Small intestine (tissue), 7 donors: ENCODE data around the gene MAPRE2. TPM values are rescaled to one million over a fixed set of nuclear protein-coding genes. Genes with fewer than 3 reads are reported as not detected.

Source experiments
- DNase-seq, 2 donors: peaks; one replicate each; pipeline versions ENCODE4 v3.0.0 to v3.0.0-alpha.2; 2013
- FAIRE-seq: peaks from 2 replicates; lab custom pipeline; 2012; peaks lifted over from hg19 to GRCh38; lab: Jason Lieb, UNC
- H3K27ac ChIP-seq, 3 donors: one replicate each; pipeline ENCODE4 v1.5.1; 2013; ENCODE audit warnings: low read length in 2 of 3, mild to moderate bottlenecking in 2 of 3, control low read depth in 1 of 3, inconsistent platforms in 1 of 3, low read depth in 1 of 3, moderate library complexity in 1 of 3
- H3K27me3 ChIP-seq, 3 donors: one replicate each; pipeline ENCODE4 v1.6.1; 2013; ENCODE audit warnings: low read length in 3 of 3, inconsistent platforms in 1 of 3; ENCODE audit not compliant: control insufficient read depth in 3 of 3, insufficient read depth in 3 of 3
- H3K36me3 ChIP-seq, 3 donors: one replicate each; pipeline ENCODE4 v1.6.1; 2013; ENCODE audit warnings: low read length in 3 of 3, inconsistent platforms in 1 of 3, low read depth in 1 of 3, mild to moderate bottlenecking in 1 of 3, moderate library complexity in 1 of 3; ENCODE audit not compliant: control insufficient read depth in 3 of 3, insufficient read depth in 2 of 3
- H3K4me1 ChIP-seq, 3 donors: one replicate each; pipeline ENCODE4 v1.6.1; 2013; ENCODE audit warnings: low read length in 2 of 3, inconsistent platforms in 1 of 3, low read depth in 1 of 3, mild to moderate bottlenecking in 1 of 3, moderate library complexity in 1 of 3; ENCODE audit not compliant: control insufficient read depth in 3 of 3, insufficient read depth in 2 of 3
- H3K4me3 ChIP-seq, 3 donors: one replicate each; pipeline ENCODE4 v1.5.1; 2013; ENCODE audit warnings: low read length in 3 of 3, control low read depth in 1 of 3, inconsistent platforms in 1 of 3, low read depth in 1 of 3, mild to moderate bottlenecking in 1 of 3, moderate library complexity in 1 of 3
- H3K9me3 ChIP-seq, 2 donors: one replicate each; pipeline ENCODE4 v1.6.1; 2013; ENCODE audit warnings: low read depth in 1 of 2, low read length in 1 of 2; ENCODE audit not compliant: control insufficient read depth in 2 of 2, insufficient read depth in 1 of 2
- WGBS, 3 donors: extraction: QIAGEN DNeasy Blood & Tissue Kit; methylation state at CpG; one replicate each; pipeline ENCODE4 v1.1.7; 2013; 5-methylcytosine and 5-hydroxymethylcytosine counted together
- polyA plus RNA-seq, 4 donors: library from polyadenylated mRNA; stranded (reverse) in 3 of 4; unstranded in 1 of 4; fragments of 200-250 nt in 3 of 4; fragments of 120-200 nt in 1 of 4; gene quantifications; one replicate each; pipeline versions ENCODE4 v1.2.1 to v1.2.3, GENCODE V29; 2013
- donor health status: healthy with polysubstance abuse.
- donor health status: control.
- donor health status: control.
- donor health status: Bipolar disorder and iron deficiency.
- donor health status: healthy.

Gene MAPRE2
- polyA plus RNA-seq, 4 donors = 6.2 to 19.8 (median 11.2) TPM

DNA sequence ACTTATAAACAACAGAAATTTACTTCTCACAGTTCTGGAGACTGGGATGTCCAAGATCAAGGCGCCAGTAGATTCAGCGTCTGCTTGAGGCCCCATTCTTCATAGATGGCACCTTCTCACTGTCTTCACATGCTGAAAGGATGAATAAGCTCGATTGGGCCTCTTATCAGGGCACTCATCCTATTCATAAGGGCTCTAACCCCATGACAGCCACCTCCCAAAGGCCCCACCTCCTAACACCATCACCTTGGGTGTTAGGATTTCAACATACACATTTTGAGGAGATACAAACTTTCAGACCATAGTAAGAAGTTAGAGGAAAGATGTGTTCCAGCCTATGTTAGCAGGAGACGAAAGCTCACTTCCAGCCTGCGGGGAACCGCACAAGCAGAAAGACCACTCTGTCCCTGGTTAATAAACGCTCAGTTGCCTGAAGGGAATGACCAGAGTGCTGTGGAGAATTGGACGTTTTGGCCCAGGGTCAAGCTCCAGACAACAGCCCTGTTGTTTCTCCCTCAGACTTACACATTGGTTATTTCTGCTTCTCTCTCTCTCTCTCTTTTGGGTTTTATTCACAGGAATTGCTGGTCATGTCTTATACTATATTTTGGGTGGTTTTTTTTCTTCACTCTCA is 90.3 kb downstream of the MAPRE2 start:
- Histone ChIP-seq H3K4me1 (peaks cover 0 to 4% (median 0%) of the 10 kb centered on the region in 3 donors), H3K27ac (peak overlapping the region in 1 of 3 donors; percentile 27), H3K36me3 (peaks cover 0 to 32% (median 3%) of the 10 kb centered on the region in 3 donors), H3K9me3 (no peaks in the 10 kb centered on the region), H3K4me3 (no peak overlapping the region), H3K27me3 (no peaks in the 10 kb centered on the region)
- WGBS, 3 donors = 84 to 88% (median 86%) methylated on average over 8 of the region's 8 CpGs
- FAIRE-seq (no peak), DNase-seq (no peak)

DNA sequence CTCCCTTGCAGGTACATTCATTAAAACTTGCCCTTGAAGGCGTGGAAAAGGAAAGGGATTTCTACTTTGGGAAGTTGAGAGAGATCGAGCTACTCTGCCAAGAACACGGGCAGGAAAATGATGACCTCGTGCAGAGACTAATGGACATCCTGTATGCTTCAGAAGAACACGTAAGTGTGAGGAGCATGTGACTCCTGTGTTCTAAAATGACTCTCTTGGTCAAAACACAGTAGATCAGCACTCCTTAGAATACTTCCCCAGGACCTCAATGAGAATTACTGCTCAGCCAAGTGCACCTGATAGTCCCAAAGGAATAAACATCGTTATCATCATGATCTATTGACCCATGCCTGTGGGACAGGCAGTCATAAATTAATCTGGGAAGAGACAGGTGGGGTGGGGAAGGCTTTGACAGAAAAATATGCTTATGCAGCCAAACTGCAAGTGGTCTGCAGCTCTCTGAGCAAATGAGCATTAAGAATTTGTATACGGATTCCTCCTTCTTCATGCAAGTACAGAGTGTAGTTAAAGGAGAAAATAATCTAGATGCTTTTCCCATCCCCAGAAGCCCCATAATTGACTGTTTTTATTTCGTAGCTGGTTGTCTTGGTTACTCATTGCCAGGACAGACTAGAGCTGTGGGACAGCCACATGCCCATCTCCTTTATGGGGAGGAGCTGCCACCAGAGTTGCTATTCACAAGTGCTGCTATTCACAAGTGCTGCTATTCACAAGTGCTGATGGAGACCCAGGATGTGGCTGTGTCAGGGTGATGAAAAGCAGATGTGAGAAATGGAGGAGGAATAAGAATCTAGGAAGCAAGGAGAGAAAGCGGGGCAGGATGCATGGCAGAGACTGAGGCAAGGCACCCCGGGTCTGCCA is 91.0 kb downstream of the MAPRE2 start:
- Histone ChIP-seq H3K9me3 (no peaks in the 10 kb centered on the region), H3K36me3 (peaks cover 0 to 33% (median 3%) of the 10 kb centered on the region in 3 donors), H3K27me3 (no peaks in the 10 kb centered on the region), H3K4me1 (peaks cover 0 to 4% (median 0%) of the 10 kb centered on the region in 3 donors), H3K27ac (no peak overlapping the region), H3K4me3 (no peak overlapping the region)
- WGBS, 3 donors = 70 to 79% (median 75%) methylated on average over 10 of the region's 10 CpGs
- DNase-seq (peak in 1 of 2 donors; percentile 15), FAIRE-seq (no peak)

DNA sequence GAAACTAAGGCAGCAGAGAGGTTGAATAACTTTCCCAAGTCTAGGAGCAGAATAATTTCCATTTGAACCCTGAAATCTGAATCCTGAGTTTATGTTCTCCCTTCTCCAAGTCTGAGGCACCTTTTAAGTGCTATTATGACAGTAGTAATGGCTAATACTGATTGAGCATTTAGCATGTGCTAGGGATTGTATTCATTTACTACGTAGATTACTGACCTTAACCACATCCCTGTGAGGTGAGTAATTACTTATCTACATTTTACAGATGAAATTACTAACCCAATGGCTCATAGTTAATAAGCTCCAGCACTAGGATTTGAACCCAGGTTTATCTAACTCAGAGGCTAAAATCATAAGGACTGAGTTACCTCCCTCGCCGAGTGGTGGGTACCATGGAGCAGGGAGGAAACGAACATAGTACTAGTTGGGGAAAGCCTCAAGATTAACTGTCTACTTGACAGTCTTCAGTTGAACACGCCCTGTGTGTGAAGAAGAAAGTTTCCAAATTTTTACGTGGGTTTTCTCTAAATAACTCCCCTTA is 93.0 kb downstream of the MAPRE2 start:
- Histone ChIP-seq H3K4me1 (peaks cover 0 to 4% (median 0%) of the 10 kb centered on the region in 3 donors), H3K27me3 (no peaks in the 10 kb centered on the region), H3K9me3 (no peaks in the 10 kb centered on the region), H3K36me3 (peaks cover 0 to 37% (median 0%) of the 10 kb centered on the region in 3 donors), H3K27ac (no peak overlapping the region), H3K4me3 (no peak overlapping the region)
- WGBS, 3 donors = 92 to 94% (median 94%) methylated on average over 6 of the region's 6 CpGs
- FAIRE-seq (no peak), DNase-seq (no peak)

DNA sequence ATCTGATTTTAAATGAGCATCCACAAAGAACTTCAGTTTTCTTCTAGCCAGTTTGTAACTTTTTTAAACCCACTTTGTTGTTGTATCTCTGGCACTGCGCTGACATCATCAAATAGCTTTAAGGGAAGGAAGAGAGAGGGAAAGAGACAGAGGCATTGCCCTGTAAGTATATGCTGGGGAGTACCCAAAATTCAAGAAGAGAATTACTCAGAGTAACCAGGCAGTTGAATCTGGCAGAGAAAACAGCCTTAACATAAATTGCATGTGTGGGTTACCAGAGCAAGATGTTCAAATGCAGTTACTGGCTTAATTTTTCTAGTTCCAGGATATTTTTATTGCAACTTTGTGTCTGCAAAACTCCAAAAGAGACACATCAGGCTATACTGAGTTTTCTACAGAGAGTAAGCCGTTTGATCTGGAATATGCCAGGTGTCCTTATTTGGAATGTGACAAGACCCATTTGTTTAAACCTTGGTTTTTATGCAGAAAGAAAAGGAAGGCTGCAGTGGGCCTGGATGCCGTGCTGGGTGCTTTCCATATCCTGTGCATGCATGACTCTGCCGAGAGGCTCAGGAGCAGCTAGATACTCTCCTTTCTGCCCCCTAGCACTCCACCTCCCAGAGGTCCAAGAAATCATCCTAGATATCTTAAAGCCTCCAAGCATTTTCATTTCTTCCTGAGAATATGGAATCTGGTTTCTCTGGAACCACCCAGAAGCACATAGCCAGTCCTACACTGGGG is 93.7 kb downstream of the MAPRE2 start:
- no peak for FAIRE-seq

DNA sequence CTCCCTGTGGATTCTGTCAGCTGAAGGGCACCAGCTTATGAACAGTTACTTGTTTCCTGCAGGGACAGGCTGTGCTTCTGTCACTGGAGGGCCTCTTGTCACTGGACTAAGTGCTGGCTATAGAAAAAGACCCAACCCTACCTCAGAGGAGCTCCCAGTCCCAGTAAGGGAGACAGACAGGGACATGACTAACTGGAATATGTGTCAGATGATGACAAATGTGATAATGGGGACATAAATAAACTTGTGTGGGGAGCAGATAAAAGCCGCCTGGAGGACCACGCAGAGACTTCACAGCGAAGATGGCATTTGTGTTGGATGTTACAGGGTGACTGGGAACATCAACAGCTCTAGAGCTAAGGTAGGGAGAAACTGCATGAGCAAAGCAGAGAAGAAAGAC is 95.0 kb downstream of the MAPRE2 start:
- Histone ChIP-seq H3K27ac (no peak overlapping the region), H3K36me3 (peaks cover 0 to 38% (median 0%) of the 10 kb centered on the region in 3 donors), H3K4me1 (peaks cover 0 to 4% (median 0%) of the 10 kb centered on the region in 3 donors), H3K27me3 (no peaks in the 10 kb centered on the region), H3K9me3 (no peaks in the 10 kb centered on the region), H3K4me3 (no peak overlapping the region)
- 77 to 99% (median 90%) methylated on average over 3 of the region's 3 CpGs for WGBS, 3 donors
- DNase-seq = no peak
- FAIRE-seq = no peak

More for the DNA sequence above, 93.7 kb downstream of the MAPRE2 start:
- H3K27ac ChIP-seq = no peak overlapping the region
- H3K27me3 ChIP-seq = no peaks in the 10 kb centered on the region
- peaks cover 0 to 36% (median 0%) of the 10 kb centered on the region in 3 donors for H3K36me3 ChIP-seq
- 92 to 99% (median 95%) methylated on average over 4 of the region's 4 CpGs for WGBS, 3 donors
- peaks cover 0 to 4% (median 0%) of the 10 kb centered on the region in 3 donors for H3K4me1 ChIP-seq
- no peak overlapping the region for H3K4me3 ChIP-seq
- no peaks in the 10 kb centered on the region for H3K9me3 ChIP-seq
- no peak for DNase-seq

DNA sequence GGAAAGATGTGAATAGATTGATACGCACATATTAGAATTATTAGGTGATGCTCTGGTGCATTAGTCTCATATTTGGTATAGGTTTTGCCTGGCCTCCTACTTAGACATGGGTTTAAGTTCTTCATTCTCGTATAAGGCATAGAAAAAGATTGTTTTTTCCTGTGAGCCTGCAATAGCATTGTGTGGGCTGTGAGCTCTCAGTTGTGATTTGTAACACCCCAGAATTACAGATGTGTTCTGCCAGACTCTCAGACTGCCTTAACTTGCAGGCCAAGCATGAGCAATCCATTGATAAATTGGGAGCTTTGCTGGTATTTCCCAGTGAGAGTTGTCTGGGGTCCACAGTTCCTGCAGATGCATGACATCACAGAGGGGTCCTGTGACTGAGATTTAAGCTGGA is 95.7 kb downstream of the MAPRE2 start:
- Histone ChIP-seq H3K9me3 (no peaks in the 10 kb centered on the region), H3K27me3 (no peaks in the 10 kb centered on the region), H3K4me3 (no peak overlapping the region), H3K36me3 (peaks cover 0 to 38% (median 0%) of the 10 kb centered on the region in 3 donors), H3K27ac (no peak overlapping the region), H3K4me1 (peaks cover 0 to 2% (median 0%) of the 10 kb centered on the region in 3 donors)
- FAIRE-seq (no peak), DNase-seq (no peak)
- 93 to 97% (median 93%) methylated on average over 2 of the region's 2 CpGs for WGBS, 3 donors

DNA sequence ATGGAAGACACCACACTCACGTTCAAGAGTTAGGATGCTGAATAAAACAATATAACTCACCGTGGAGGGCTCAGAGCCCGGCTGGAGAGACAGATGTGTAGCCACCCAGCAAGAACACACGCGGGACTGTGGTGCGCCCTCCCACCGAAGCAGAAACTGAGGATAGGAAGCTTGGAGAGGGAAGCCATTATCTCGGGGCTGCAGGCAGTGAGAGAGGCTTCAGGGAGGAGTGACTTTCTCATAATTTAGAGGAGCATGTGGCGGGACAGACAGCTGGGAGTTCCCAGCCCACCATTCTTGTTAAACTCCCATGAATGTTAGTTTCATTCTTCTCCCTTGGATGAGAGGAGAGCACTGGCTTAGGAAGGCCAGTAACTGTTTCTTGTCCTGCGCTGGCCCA is 96.4 kb downstream of the MAPRE2 start:
- Histone ChIP-seq H3K36me3 (peaks cover 0 to 38% (median 0%) of the 10 kb centered on the region in 3 donors), H3K4me1 (no peaks in the 10 kb centered on the region), H3K27ac (no peak overlapping the region), H3K27me3 (no peaks in the 10 kb centered on the region), H3K4me3 (no peak overlapping the region), H3K9me3 (no peaks in the 10 kb centered on the region)
- FAIRE-seq = no peak
- 85 to 94% (median 90%) methylated on average over 10 of the region's 10 CpGs for WGBS, 3 donors
- no peak for DNase-seq

DNA sequence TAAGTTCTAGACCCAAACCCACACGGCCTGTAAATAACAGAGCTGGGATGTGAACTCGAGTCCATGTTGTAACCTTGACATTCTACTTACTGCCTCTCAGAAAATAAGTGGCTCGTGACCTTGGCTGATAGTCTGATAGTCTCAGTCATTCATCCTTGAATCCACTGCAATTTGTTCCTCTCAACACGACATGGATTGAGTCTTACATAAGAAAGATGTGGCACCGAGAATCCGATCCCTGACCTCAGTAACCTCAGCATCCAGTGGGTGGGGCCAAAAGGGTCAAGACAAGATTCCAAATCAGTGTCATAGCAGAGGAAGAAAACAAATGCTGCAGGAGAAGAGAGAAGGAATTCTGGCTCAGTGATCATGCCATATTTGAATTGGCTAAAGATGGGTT is 97.6 kb downstream of the MAPRE2 start:
- no peaks in the 10 kb centered on the region for H3K27me3 ChIP-seq
- no peak for FAIRE-seq
- WGBS, 3 donors = 77 to 86% (median 77%) methylated on average over 6 of the region's 6 CpGs

More for the DNA sequence above, 97.6 kb downstream of the MAPRE2 start:
- no peaks in the 10 kb centered on the region for H3K4me1 ChIP-seq
- H3K36me3 ChIP-seq = peaks cover 0 to 31% (median 0%) of the 10 kb centered on the region in 3 donors
- no peak overlapping the region for H3K4me3 ChIP-seq
- DNase-seq = no peak
- no peaks in the 10 kb centered on the region for H3K9me3 ChIP-seq
- H3K27ac ChIP-seq = no peak overlapping the region
